GM12864 (cell line): Measurements from ENCODE around the gene PDSS2.
A peak's percentile ranks its signal among the peaks of the same experiment; 100 is the strongest.

Source experiments
- DNase-seq: peaks from one replicate; pipeline ENCODE4 v3.0.0-alpha.2; 2011; ENCODE audit warnings: low read depth
- H3K4me3 ChIP-seq: 2 replicates; pipeline ENCODE4 v1.5.1; 2011; ENCODE audit warnings: mild to moderate bottlenecking, low read depth, low read length, control low read depth
- TF ChIP-seq, protein P1 (sequence below): IDR thresholded peaks from 2 replicates; pipeline ENCODE4 v1.5.1; 2011; ENCODE audit warnings: low read depth, mild to moderate bottlenecking, moderate library complexity, low read length, control low read depth, inconsistent platforms; ENCODE audit errors: missing control alignments

Gene PDSS2

GRCh38 chr6:107493158-107494057 lies 34.0 kb upstream of the PDSS2 start:
- DNase-seq: no peak
- H3K4me3 ChIP-seq: no peak overlapping the region
- TF ChIP-seq, protein P1, sequence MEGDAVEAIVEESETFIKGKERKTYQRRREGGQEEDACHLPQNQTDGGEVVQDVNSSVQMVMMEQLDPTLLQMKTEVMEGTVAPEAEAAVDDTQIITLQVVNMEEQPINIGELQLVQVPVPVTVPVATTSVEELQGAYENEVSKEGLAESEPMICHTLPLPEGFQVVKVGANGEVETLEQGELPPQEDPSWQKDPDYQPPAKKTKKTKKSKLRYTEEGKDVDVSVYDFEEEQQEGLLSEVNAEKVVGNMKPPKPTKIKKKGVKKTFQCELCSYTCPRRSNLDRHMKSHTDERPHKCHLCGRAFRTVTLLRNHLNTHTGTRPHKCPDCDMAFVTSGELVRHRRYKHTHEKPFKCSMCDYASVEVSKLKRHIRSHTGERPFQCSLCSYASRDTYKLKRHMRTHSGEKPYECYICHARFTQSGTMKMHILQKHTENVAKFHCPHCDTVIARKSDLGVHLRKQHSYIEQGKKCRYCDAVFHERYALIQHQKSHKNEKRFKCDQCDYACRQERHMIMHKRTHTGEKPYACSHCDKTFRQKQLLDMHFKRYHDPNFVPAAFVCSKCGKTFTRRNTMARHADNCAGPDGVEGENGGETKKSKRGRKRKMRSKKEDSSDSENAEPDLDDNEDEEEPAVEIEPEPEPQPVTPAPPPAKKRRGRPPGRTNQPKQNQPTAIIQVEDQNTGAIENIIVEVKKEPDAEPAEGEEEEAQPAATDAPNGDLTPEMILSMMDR: no peak

- DNase-seq: no peak
- H3K4me3 ChIP-seq: no peak overlapping the region
Measured at GRCh38 chr6:107491760-107492660, 32.6 kb upstream of the PDSS2 start.

DNA sequence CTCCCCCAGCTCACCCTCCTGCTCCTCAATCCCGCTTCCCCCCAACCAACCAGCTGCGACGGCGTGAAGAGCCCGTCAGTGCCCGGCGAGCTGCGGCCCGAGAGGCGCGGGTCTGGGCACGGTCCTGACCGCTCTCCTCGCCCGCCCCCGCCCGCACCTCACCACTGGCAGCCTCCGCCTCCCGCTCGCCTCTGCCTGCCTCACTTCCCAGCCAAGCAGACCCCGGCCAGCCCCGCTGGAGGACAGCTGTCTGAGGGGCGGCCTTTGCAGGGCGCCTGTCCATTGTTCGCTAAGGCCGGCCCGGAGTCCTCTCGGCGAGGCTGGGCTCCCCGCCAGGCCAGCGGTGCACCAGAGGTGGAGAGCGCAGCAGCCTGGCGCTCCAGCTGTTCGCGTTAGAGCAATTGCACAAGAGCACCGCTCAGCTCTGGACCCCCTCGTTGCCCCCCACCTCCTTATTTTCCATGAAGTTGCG lies 31.8 kb upstream of the PDSS2 start:
- TF ChIP-seq, protein P1: no peak
- H3K4me3 ChIP-seq: peak overlapping the region; percentile 48; the same call in 1 of the 2 replicates
- DNase-seq: no peak

More at GRCh38 chr6:107491760-107492660, 32.6 kb upstream of the PDSS2 start:
- TF ChIP-seq, protein P1: no peak

DNA sequence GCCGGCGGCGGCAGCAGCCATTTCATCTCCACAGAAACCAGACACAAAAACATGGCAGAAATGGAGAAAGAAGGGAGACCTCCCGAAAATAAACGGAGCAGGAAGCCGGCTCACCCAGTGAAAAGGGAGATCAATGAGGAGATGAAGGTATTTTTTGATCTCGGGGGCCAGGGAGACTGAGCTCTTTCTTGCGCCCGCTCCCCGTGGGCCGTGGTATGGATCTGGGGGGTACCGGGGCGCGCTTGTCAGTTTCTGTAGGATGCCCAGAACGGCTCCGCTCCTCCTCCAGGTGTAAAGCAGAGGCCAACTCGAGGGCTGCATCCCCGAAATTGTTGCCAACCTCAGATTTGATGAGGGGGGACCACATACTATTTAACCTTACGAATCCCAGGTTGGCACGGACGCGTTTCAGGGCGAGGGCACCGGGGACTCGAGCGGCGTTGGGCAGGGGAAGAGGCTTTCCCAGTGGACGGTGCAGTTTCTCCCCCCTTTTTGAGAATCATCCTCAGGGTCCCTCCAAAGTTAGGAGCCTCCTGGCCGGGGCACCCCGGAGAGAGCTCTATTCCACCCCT lies 31.3 kb upstream of the PDSS2 start:
- peak overlapping the region; percentile 48 for H3K4me3 ChIP-seq
- TF ChIP-seq, protein P1: no peak
- DNase-seq: no peak

- no peak for DNase-seq
- TF ChIP-seq, protein P1: no peak
- H3K4me3 ChIP-seq: peak within 1 kb of the TSS; percentile 48
Measured at GRCh38 chr6:107489636-107490565, 30.5 kb upstream of the PDSS2 start, which contains the start of gene SOBP. TSS of gene SOBP (plus strand) at chr6:107490117. CDS start at chr6:107490617, 500 bp downstream.
